HG02759 (cell line): Measurements from ENCODE around the gene TCOF1.

Experiments used
- ATAC-seq: cut with Tn5 transposase; IDR thresholded peaks from one replicate; pipeline ENCODE4 v1.9.1; 2021; ENCODE audit warnings: mild to moderate bottlenecking, moderate library complexity; ENCODE audit not compliant: unreplicated experiment

Gene TCOF1

GRCh38 chr5:150325426-150325825, 32.1 kb upstream of the TCOF1 start:
- ATAC-seq = no peak

GRCh38 chr5:150326707-150327106, 30.8 kb upstream of the TCOF1 start:
- no peak for ATAC-seq

- ATAC-seq = no peak
Measured at GRCh38 chr5:150327139-150327538, 30.4 kb upstream of the TCOF1 start.

- ATAC-seq = no peak
Measured at GRCh38 chr5:150328515-150328914, 29.0 kb upstream of the TCOF1 start.

GRCh38 chr5:150329038-150329437, 28.5 kb upstream of the TCOF1 start:
- ATAC-seq = no peak

- ATAC-seq = no peak
Measured at GRCh38 chr5:150329881-150330876, 27.3 kb upstream of the TCOF1 start.

- no peak for ATAC-seq
Measured at GRCh38 chr5:150333400-150333799, 24.1 kb upstream of the TCOF1 start.

- ATAC-seq = no peak
Measured at GRCh38 chr5:150335778-150336177, 21.7 kb upstream of the TCOF1 start.

GRCh38 chr5:150338546-150338945, 19.0 kb upstream of the TCOF1 start:
- ATAC-seq = no peak

- ATAC-seq = no peak
Measured at GRCh38 chr5:150339165-150339564, 18.3 kb upstream of the TCOF1 start.

GRCh38 chr5:150339841-150340240, 17.7 kb upstream of the TCOF1 start:
- ATAC-seq = no peak

- no peak for ATAC-seq
Measured at GRCh38 chr5:150340614-150341255, 16.8 kb upstream of the TCOF1 start.

- no peak for ATAC-seq
Measured at GRCh38 chr5:150341331-150341730, 16.2 kb upstream of the TCOF1 start.

GRCh38 chr5:150341989-150342388, 15.5 kb upstream of the TCOF1 start:
- ATAC-seq = no peak

GRCh38 chr5:150342583-150342982, 14.9 kb upstream of the TCOF1 start:
- ATAC-seq = no peak

- ATAC-seq = no peak
Measured at GRCh38 chr5:150343994-150344631, 13.4 kb upstream of the TCOF1 start.

- ATAC-seq = no peak
Measured at GRCh38 chr5:150345716-150346115, 11.8 kb upstream of the TCOF1 start.

GRCh38 chr5:150346592-150346991, 10.9 kb upstream of the TCOF1 start:
- ATAC-seq = no peak

GRCh38 chr5:150347003-150347402, 10.5 kb upstream of the TCOF1 start:
- no peak for ATAC-seq

- no peak for ATAC-seq
Measured at GRCh38 chr5:150347451-150347850, 10.0 kb upstream of the TCOF1 start.

GRCh38 chr5:150349681-150350275, 7.7 kb upstream of the TCOF1 start:
- no peak for ATAC-seq
